GM19035 (cell line): Measurements from ENCODE around the gene MATN4.

ENCODE experiments used
- ATAC-seq: cut with Tn5 transposase; IDR thresholded peaks from one replicate; pipeline ENCODE4 v1.9.1; 2021; ENCODE audit not compliant: unreplicated experiment

Gene MATN4

GRCh38 chr20:45251884-45252560, 56.1 kb downstream of the MATN4 start:
- no peak for ATAC-seq

GRCh38 chr20:45248609-45249008, 59.5 kb downstream of the MATN4 start:
- ATAC-seq: no peak

GRCh38 chr20:45247865-45248264, 60.2 kb downstream of the MATN4 start:
- no peak for ATAC-seq

GRCh38 chr20:45246109-45246508, 62.0 kb downstream of the MATN4 start:
- no peak for ATAC-seq
